Activated CD4-positive, alpha-beta T cell treated with anti-CD3 and anti-CD28 coated beads for 1 hour (primary cell): ENCODE data around the gene ATG5.
"Not testable (repeated sequence)": the region's sequence is repeated elsewhere in the genome, so short reads cannot be mapped to it uniquely, and the experiment has no call there.

Experiments
- DNase-seq: peaks from one replicate; pipeline ENCODE4 v3.0.0-alpha.2; 2020

ATG5 gene

GRCh38 chr6:106256201-106256968 lies 69.2 kb downstream of the ATG5 start:
- no peak for DNase-seq

- no peak for DNase-seq
Measured at GRCh38 chr6:106255306-106255705, 70.3 kb downstream of the ATG5 start.

GRCh38 chr6:106254636-106255035 lies 70.9 kb downstream of the ATG5 start:
- no peak for DNase-seq

- no peak for DNase-seq
Measured at GRCh38 chr6:106253731-106254130, 71.8 kb downstream of the ATG5 start.

- DNase-seq, result no peak
Measured at GRCh38 chr6:106253172-106253571, 72.4 kb downstream of the ATG5 start.

- no peak for DNase-seq
Measured at GRCh38 chr6:106252687-106253086, 72.9 kb downstream of the ATG5 start.

GRCh38 chr6:106251531-106252255 lies 73.9 kb downstream of the ATG5 start:
- not testable (repeated sequence) for DNase-seq

GRCh38 chr6:106250953-106251352 lies 74.6 kb downstream of the ATG5 start:
- no peak for DNase-seq

- DNase-seq, result no peak
Measured at GRCh38 chr6:106249658-106250057, 75.9 kb downstream of the ATG5 start.

- no peak for DNase-seq
Measured at GRCh38 chr6:106247733-106248132, 77.8 kb downstream of the ATG5 start.

GRCh38 chr6:106247293-106247692 lies 78.3 kb downstream of the ATG5 start:
- no peak for DNase-seq

GRCh38 chr6:106244931-106245330 lies 80.6 kb downstream of the ATG5 start:
- DNase-seq, result no peak

- no peak for DNase-seq
Measured at GRCh38 chr6:106244521-106244920, 81.0 kb downstream of the ATG5 start.

- no peak for DNase-seq
Measured at GRCh38 chr6:106243261-106243660, 82.3 kb downstream of the ATG5 start.

- DNase-seq, result no peak
Measured at GRCh38 chr6:106241498-106241897, 84.1 kb downstream of the ATG5 start.

- DNase-seq, result no peak
Measured at GRCh38 chr6:106237286-106237685, 88.3 kb downstream of the ATG5 start.

GRCh38 chr6:106229876-106230445 lies 95.6 kb downstream of the ATG5 start:
- not testable (repeated sequence) for DNase-seq

GRCh38 chr6:106227612-106228507 lies 97.7 kb downstream of the ATG5 start:
- no peak for DNase-seq

- DNase-seq, result no peak
Measured at GRCh38 chr6:106226676-106227075, 98.9 kb downstream of the ATG5 start.

- DNase-seq, result no peak
Measured at GRCh38 chr6:106225581-106225980, 100.0 kb downstream of the ATG5 start.

GRCh38 chr6:106223300-106223930 lies 102.1 kb downstream of the ATG5 start:
- DNase-seq, result peak; percentile 51

GRCh38 chr6:106220485-106220884 lies 105.1 kb downstream of the ATG5 start:
- no peak for DNase-seq
